SK-N-SH treated with all-trans-retinoic acid at 6 μM for 48 hours (cell line): ENCODE measurements around the gene TSGA10IP.

Experiments
- CSDC2 ChIP-seq: fragments of 250-450 bp; sonication (Bioruptor Pico); IDR thresholded peaks from 2 replicates; pipeline ENCODE4 v1.5.0; 2020; ENCODE audit warnings: mild to moderate bottlenecking, moderate library complexity
- ESRRG ChIP-seq: fragments of 250-450 bp; sonication (Bioruptor Pico); IDR thresholded peaks from 2 replicates; pipeline ENCODE4 v1.6.1; 2021; ENCODE audit warnings: mild to moderate bottlenecking
- GLIS3 ChIP-seq: fragments of 250-450 bp; sonication (Bioruptor Pico); IDR thresholded peaks from 2 replicates; pipeline ENCODE4 v1.5.0; 2020; ENCODE audit warnings: mild to moderate bottlenecking, moderate library complexity
- ISL1 ChIP-seq: fragments of 250-450 bp; sonication (Bioruptor Pico); IDR thresholded peaks from 2 replicates; pipeline ENCODE4 v2.1.2; 2022; ENCODE audit warnings: mild to moderate bottlenecking, moderate library complexity
- RARB ChIP-seq: fragments of 250-450 bp; sonication (Bioruptor Pico); IDR thresholded peaks from 2 replicates; pipeline ENCODE4 v1.8.0; 2021; ENCODE audit warnings: mild to moderate bottlenecking, moderate library complexity
- SNAI2 ChIP-seq: fragments of 250-450 bp; sonication (Bioruptor Pico); IDR thresholded peaks from 2 replicates; pipeline ENCODE4 v1.5.0; 2020; ENCODE audit warnings: mild to moderate bottlenecking, moderate library complexity
- TOX ChIP-seq: fragments of 250-450 bp; sonication (Bioruptor Pico); IDR thresholded peaks from 2 replicates; pipeline ENCODE4 v1.8.0; 2021; ENCODE audit warnings: mild to moderate bottlenecking, moderate library complexity, borderline replicate concordance
- ZC3H10 ChIP-seq: fragments of 250-450 bp; sonication (Bioruptor Pico); IDR thresholded peaks from 2 replicates; pipeline ENCODE4 v1.5.1; 2021; ENCODE audit warnings: mild to moderate bottlenecking, moderate library complexity
- ZFP3 ChIP-seq: fragments of 250-450 bp; sonication (Bioruptor Pico); IDR thresholded peaks from 2 replicates; pipeline ENCODE4 v1.5.0; 2020; ENCODE audit warnings: mild to moderate bottlenecking, moderate library complexity
- ZNF8 ChIP-seq: fragments of 450-650 bp; formaldehyde crosslinking; IDR thresholded peaks from 2 replicates; pipeline ENCODE4 v1.5.0; 2020; ENCODE audit warnings: mild to moderate bottlenecking, moderate library complexity
- TF ChIP-seq, protein P1 (sequence below): fragments of 250-450 bp; sonication (Bioruptor Pico); IDR thresholded peaks from 2 replicates; pipeline ENCODE4 v1.8.0; 2020; ENCODE audit warnings: mild to moderate bottlenecking, moderate library complexity, borderline replicate concordance

DNA sequence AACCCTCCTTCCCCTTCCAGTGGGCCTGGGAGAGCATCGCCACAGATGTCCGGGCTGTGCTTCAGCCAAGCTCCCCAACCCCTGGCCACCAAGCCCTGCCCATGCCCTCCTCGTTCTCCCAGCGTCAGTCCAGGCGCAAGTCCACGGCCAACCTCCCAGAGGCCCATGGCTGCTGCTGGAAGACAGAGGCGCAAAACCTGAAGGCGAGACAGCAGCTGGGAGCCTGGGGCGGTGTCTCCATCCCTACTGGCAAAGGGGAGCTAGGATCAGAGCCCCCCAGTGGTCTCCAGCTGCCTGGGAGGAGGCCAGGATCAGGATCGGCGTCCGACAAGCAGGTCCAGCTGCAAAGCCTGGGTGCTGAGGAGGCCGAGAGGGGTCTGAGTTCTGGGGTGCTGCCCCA lies 1.9 kb downstream of the TSGA10IP start:
- TF ChIP-seq ESRRG (CRISPR knock-in tag) = no peak
- TF ChIP-seq CSDC2 (CRISPR knock-in tag) = no peak
- TF ChIP-seq ZNF8 = no peak
- no peak for TF ChIP-seq ISL1
- no peak for TF ChIP-seq TOX
- TF ChIP-seq SNAI2 (CRISPR knock-in tag) = no peak
- TF ChIP-seq ZFP3 (CRISPR knock-in tag) = no peak
- TF ChIP-seq RARB (CRISPR knock-in tag) = no peak
- TF ChIP-seq, protein P1, sequence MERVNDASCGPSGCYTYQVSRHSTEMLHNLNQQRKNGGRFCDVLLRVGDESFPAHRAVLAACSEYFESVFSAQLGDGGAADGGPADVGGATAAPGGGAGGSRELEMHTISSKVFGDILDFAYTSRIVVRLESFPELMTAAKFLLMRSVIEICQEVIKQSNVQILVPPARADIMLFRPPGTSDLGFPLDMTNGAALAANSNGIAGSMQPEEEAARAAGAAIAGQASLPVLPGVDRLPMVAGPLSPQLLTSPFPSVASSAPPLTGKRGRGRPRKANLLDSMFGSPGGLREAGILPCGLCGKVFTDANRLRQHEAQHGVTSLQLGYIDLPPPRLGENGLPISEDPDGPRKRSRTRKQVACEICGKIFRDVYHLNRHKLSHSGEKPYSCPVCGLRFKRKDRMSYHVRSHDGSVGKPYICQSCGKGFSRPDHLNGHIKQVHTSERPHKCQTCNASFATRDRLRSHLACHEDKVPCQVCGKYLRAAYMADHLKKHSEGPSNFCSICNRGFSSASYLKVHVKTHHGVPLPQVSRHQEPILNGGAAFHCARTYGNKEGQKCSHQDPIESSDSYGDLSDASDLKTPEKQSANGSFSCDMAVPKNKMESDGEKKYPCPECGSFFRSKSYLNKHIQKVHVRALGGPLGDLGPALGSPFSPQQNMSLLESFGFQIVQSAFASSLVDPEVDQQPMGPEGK (CRISPR knock-in tag) = no peak
- no peak for TF ChIP-seq GLIS3 (CRISPR knock-in tag)
- no peak for TF ChIP-seq ZC3H10 (CRISPR knock-in tag)
